ENCODE data around the gene CEP131.

Gene CEP131

DNA sequence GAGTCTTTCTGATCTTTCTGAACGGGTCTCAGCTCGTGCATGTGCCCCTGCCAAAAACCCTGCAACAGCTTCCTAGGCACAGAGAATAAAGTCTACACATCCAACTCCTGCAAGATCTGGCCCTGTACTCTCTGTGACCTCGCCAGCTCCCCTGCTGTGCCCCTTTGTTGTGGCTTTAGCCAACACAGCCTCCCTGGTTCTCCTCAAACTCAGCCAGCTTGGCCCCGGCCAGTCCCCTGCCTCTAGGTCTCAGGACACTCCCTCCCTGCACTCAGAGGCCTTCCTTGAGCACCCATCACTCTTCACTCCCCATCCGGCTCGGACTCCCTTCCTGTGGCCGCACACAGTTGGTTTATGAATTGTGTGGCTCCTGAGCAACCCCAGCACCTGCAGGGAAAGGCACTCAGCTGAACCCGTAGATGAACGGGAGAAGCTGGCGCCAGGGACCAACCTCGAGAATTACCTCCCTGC, 1.4 kb downstream of the CEP131 start:
- no peak for DNase-seq

GRCh38 chr17:81219476-81220180, 3.1 kb downstream of the CEP131 start:
- DNase-seq, result no peak

DNA sequence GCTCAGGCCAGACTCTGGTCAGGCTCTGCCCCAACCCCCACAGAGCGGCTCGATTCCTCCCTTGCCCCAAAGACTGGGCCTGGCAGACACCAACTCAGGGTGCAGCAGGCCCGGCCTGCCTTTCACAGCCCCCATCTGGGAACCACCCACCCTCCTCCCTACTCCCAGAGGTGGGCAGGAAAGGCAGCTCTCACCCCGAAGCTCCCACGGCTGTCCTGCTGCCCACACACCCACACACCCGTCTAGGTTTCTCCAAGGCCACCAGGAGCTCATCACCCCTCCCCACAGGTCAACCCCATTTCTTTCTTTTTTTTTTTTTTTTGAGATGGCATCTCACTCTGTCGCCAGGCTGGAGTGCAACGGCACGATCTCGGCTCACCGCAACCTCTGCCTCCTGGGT, 3.8 kb downstream of the CEP131 start:
- no peak for DNase-seq

GRCh38 chr17:81218459-81218858, 4.3 kb downstream of the CEP131 start:
- no peak for DNase-seq

DNA sequence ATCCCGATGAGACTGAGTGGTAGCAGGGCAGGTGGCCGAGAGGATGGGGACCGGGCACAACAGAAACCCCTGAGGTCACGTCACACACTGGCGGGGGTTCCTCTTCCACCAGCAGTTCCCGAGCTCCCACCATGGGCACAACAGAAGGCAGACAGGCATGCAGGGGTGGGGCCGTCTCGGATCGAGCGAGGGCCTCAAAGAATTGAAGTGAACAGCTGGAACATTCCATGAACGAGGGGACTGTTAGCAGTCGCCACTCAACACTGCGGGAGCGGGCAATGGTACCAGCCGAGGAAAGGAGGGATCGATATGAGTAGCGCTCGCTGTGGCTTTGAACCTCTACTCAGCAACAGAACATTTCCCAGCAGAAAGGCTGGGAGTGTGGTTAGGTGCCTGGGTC, 5.3 kb downstream of the CEP131 start:
- DNase-seq, result no peak

DNA sequence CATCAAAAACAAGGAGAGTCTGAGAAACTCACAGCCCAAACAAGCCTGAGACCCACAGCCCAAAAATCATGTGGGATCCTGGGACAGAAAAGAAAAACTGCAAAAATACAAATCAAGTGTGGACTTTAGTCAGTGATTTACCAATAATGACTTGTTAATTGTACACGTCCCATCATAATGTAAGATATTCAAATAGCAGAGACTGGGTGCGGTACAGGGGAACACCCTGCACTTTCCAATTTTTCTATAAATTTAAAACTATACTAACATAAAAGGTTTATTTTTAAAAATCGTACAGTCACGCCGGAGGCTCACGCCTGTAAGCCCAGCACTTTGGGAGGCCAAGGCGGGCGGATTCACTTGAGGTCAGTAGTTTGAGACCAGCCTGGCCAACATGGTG, 8.8 kb downstream of the CEP131 start:
- no peak for DNase-seq

DNA sequence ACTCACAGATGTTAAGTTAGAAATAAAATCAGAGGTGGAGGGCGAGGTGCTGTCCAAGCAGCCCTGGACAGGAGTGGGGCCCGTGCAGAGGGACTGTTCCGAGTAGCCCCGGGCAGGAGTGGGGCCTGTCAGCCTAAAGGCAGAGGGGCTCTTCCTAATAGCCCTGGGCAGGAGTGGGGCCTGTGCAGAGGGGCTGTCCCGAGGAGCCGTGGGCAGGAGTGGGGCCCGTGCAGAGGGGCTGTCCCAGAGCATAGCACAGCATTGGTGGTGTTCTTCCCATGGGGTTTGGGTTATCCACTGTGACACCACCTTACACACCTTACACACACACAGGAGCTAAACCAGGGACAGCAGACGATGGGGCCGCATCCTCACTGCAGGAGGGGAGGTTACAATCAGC, 10.4 kb downstream of the CEP131 start:
- DNase-seq, result no peak

GRCh38 chr17:81210868-81211267, 11.9 kb downstream of the CEP131 start:
- no peak for DNase-seq

- DNase-seq, result no peak
Measured at GRCh38 chr17:81210466-81210865, 12.3 kb downstream of the CEP131 start.

DNA sequence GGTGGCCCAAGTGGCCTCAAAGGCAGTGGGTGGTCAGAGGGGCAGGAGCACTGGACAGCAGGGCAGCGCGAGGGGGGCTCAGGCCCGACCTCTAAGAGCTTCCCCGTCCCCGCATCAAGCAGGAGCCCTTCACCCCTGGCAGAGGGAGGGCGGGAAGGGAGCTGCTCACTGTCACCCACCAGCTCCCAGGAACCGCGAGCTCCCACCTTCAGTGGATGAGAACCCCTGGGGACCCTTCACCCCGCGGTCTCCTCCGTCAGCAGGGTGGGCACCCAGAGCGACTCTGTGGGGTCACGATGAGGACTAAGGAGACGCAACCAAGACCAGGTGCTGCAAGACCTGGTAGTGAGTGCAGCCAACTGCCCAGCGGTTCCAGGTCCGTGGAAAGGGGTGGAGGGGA, 13.6 kb downstream of the CEP131 start:
- DNase-seq, result no peak

GRCh38 chr17:81208651-81209050, 14.1 kb downstream of the CEP131 start:
- no peak for DNase-seq

DNA sequence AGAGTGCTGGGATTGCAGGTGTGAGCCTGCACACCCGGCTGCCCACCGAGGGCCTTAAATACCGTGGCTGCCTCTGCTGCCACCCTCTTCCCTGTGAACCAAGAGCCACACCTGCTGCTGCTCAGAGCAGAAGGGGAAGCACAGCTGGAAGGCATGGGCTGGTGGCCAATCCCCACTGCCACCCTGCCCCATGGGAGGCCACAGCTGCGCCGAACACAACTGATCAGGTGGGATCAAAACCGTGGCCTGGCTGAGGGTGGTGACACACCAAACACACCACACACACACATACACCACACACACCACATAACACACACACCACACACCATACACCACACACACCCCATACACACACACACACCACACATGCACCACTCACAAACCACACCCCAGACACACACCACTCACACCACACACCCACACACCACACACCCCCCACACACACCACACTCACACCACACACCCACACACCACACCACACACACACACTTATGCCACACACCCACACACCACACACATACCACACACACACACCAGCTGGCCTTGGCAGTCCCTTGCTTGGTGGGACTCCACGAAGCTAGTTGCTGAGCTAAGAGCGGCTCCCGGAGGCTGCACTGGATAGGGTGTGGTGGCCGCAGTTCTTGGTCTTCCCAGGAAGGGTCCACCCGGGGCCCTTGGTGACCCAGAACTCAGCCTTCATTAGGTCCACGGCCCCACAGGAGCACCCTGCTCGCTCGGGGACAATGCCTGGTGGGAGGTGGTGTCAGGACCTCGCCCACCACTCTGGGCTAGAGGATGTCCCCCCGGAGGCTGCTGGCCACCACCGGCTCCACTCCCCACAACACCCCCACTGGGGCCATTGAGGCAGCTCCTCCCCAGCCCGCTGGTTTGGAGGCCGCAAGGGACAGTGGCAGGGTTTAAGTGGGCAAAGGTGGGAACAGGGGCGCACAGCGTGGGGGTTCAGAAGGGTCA, 14.9 kb downstream of the CEP131 start:
- peak; percentile 64 for DNase-seq

- DNase-seq, result no peak
Measured at GRCh38 chr17:81206657-81207056, 16.1 kb downstream of the CEP131 start.

- DNase-seq, result no peak
Measured at GRCh38 chr17:81206166-81206565, 16.6 kb downstream of the CEP131 start.

- no peak for DNase-seq
Measured at GRCh38 chr17:81204578-81204977, 18.2 kb downstream of the CEP131 start.

DNA sequence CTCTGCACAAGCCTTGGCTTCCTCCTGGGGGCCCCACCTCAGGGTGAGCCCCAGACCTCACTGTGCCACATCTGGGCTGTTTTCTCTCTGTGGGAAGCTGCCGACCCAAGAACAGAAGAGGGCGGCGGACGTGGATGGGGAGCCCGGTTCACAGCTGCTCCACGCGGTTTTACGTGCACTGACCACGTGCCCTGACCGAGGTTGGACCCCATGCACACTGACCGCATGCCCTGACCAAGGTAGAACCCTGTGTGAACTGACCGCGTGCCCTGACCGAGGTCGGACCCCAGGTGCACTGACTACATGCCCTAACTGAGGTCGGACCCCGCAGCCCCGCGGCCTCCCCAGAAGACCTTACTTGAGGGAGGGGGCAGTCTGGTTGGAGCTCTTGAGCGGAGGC, 19.6 kb downstream of the CEP131 start:
- no peak for DNase-seq

- DNase-seq, result no peak
Measured at GRCh38 chr17:81202318-81202717, 20.4 kb downstream of the CEP131 start.

DNA sequence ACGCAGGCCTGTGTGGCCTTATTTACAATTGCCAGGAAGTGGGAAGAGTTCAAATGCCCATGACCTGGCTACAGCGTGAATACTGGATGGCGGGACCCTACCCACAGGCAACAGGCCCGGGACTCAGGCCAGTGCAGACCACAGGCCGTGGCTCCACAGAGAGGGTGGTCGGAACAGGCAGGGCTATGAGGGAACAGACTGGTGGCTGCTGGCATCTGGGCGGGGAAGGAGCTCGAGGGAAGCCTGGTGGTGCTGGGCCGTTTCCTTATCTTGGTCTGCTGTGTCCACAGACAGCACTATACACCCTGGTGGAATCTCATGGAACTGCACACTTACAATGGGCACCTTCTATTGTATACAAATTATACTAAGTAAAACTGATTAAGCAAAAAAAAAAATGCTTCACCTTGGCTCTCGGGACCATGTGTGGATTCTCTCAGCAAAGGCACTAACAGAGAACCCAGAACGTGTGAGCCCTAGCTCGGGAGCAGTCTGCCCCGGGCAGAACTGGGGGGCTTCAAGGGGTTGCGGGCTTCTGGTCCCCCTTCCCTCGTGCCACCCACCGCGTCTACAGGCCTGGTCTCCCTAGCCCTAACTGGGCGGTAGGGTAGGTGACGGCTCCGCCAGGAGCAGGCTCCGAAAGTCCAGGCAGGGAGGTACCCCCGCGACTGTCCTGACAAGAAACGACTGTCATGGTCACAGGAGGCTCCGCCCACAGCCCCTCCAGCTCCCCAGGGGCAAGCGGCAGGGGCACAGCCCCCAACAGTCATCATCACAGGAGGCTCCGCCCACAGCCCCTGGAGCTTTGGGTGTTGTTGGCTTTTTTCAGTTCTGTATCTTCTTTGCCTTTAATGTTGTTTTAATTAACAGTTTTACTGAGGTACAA, 21.8 kb downstream of the CEP131 start:
- peak; percentile 41 for DNase-seq

GRCh38 chr17:81200201-81200600, 22.6 kb downstream of the CEP131 start:
- no peak for DNase-seq

- DNase-seq, result no peak
Measured at GRCh38 chr17:81199482-81199830, 23.3 kb downstream of the CEP131 start.

DNA sequence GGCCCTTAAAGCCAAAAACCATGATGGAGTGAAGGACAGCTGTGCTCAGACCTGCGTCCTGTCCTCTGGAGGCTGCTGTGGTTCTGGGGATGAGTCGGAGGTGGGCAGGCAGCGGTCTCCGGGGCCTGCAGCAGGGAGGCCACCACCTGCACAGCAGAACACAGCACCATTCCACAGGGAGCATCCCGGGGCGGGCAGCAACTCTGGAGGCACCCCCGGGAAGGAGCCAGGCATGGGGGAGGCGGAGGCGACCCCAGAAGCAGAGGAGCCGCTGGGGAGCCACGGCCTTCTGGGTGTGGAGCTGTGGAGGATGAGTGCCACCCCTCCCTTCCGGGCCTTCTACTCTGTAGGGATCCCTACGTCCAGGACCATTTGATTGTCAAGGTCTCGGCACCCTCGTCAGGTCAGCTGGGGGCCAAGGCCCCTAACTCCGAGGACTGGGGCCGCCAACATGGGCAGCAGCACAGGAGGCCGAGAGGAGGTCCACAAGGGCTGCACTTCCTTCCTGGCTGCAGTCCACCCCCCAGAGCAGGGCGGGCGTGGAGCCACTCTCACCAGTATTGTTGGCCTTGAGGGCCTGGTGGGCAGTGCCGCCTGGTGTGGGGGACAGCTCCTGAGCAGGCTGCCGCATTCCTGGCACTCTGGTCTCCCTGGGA, 23.8 kb downstream of the CEP131 start:
- no peak for DNase-seq

DNA sequence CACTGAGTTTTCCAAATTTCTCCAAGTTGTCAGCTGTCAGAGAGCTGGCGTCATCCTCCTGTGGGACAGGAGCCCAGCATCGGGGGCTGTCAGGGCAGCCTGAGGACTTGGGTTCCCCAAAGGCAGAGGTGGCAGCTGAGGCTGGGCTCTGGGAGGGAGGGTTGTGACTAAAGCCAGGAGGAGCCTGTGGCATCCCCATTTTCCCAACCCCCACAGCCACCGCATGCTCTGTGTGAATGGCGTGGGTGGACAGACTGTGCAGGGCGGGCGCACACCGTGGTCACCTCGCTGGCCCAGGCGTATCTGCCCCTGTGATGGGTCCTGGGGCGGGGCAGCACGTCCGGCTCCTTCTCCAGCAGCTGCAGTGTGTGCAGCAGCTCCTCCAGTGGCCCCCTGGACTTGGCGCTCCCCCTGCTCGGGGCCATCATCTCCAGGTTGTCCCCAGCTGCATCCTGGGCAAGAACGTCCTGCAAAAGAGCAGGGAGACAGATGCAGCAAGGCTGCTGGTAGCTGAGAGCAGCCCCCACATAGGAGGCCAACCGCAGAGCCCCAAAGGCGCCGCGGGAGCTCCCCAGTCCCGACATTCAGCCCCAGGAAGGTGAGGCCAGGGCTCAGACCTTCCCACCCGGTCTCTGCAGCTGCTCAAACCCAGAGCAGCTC, 24.8 kb downstream of the CEP131 start:
- DNase-seq, result no peak
